Adrenal gland (tissue), 5 donors: Measurements from ENCODE around the gene CXCL6.

ENCODE experiments used
- CTCF ChIP-seq, 6 experiments: fragments of 450-650 bp in 4 of 6; fragments of 200-600 bp in 2 of 6; sonication (generic) in 1 of 6; IDR thresholded peaks; 1 replicate in 5 of 6; 2 replicates in 1 of 6; pipeline versions ENCODE4 v1.5.1 to v1.8.0; 2016 to 2021; ENCODE audit warnings: antibody characterized with exemption in 6 of 6, mild to moderate bottlenecking in 2 of 6, moderate library complexity in 1 of 6
- POLR2A ChIP-seq, 2 donors: fragments of 450-650 bp; IDR thresholded peaks; one replicate each; pipeline ENCODE4 v1.6.1; 2017; ENCODE audit warnings: antibody characterized with exemption in 2 of 2, mild to moderate bottlenecking in 2 of 2, moderate library complexity in 1 of 2
- donor health status: DM: no; HTN: no; CAD: no.

GRCh38 chr4:73822389-73822788, 14.1 kb upstream of the CXCL6 start:
- TF ChIP-seq CTCF (IDR thresholded peaks at IDR 0.05) (no peak), POLR2A (IDR thresholded peaks at IDR 0.05) (no peak)
